GM23248 (cell line): ENCODE results near the gene LEF1.

Source experiments
- EZH2 ChIP-seq: fragments of 200-600 bp; sonication (generic); IDR thresholded peaks from 2 replicates; pipeline ENCODE4 v1.6.1; 2018; ENCODE audit warnings: antibody characterized with exemption, mild to moderate bottlenecking; ENCODE audit not compliant: insufficient read depth, poor library complexity, severe bottlenecking
- EZH2phosphoT487 ChIP-seq: fragments of 200-600 bp; sonication (generic); IDR thresholded peaks from 2 replicates; pipeline ENCODE4 v1.6.1; 2018; ENCODE audit warnings: antibody characterized with exemption, moderate library complexity, mild to moderate bottlenecking, low read depth; ENCODE audit not compliant: insufficient read depth

GRCh38 chr4:108184453-108185049 is 15.8 kb upstream of the LEF1 start:
- TF ChIP-seq EZH2 (no peak), EZH2phosphoT487 (no peak)
